Neutrophil (primary cell): Measurements from ENCODE around the gene FERMT1.

ENCODE experiments used
- H3K27ac ChIP-seq: fragments of 200-600 bp; sonication (generic); 2 replicates; pipeline ENCODE4 v1.5.1; 2016; ENCODE audit warnings: mild to moderate bottlenecking, moderate library complexity
- H3K27me3 ChIP-seq: fragments of 200-600 bp; sonication (generic); 2 replicates; pipeline ENCODE4 v1.6.0; 2016; ENCODE audit warnings: mild to moderate bottlenecking
- H3K36me3 ChIP-seq: fragments of 200-600 bp; sonication (generic); 2 replicates; pipeline ENCODE4 v1.5.1; 2017
- H3K4me1 ChIP-seq, 2 experiments: fragments of 200-600 bp in 1 of 2; sonication (generic) in 1 of 2; 1 replicate in 1 of 2; 2 replicates in 1 of 2; pipeline versions ENCODE4 v1.5.1 to v1.6.1; 2013 to 2016; ENCODE audit warnings: low read depth in 1 of 2, low read length in 1 of 2, mild to moderate bottlenecking in 1 of 2, moderate library complexity in 1 of 2; ENCODE audit not compliant: control insufficient read depth in 1 of 2, insufficient read depth in 1 of 2
- H3K4me3 ChIP-seq, 2 experiments: fragments of 200-600 bp in 1 of 2; sonication (generic) in 1 of 2; 1 replicate in 1 of 2; 2 replicates in 1 of 2; pipeline ENCODE4 v1.5.1; 2013 to 2016; ENCODE audit warnings: low read depth in 1 of 2, low read length in 1 of 2, mild to moderate bottlenecking in 1 of 2, moderate library complexity in 1 of 2
- H3K9me3 ChIP-seq: fragments of 200-600 bp; sonication (generic); 2 replicates; pipeline ENCODE4 v1.5.1; 2016
- TF ChIP-seq, protein P1 (sequence below): fragments of 200-600 bp; sonication (generic); IDR thresholded peaks from 2 replicates; pipeline ENCODE4 v1.5.1; 2016; ENCODE audit warnings: antibody characterized with exemption

The FERMT1 gene

DNA sequence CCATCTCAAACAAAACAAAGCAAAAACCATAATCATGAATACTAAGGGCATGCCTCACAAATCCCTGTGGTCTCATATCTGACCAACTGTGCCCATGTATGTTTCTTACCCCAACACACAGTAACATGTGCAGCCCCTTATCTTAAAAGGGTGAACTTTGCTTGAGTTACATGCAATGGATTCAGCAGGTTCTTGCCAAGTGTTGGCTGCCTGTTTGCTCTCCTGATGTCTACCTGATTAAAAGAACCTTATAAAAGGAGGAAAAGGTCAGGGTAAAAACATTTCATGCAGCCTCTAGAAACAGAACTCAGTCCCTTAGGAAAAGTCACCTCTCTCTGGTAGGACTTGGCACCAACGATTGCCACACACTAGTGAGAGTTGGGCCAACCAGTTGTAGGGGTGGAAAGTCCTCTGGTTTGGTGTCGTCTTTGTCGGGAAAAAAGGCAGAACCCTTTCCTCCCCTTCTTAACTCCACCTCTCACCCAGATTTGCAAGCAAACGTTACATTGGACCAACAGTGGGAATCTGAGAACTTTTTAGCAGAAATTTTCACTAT is 55.0 kb downstream of the FERMT1 start:
- Histone ChIP-seq H3K27ac (no peak overlapping the region), H3K36me3 (no peaks in the 10 kb centered on the region), H3K4me3 (no peak overlapping the region), H3K4me1 (no peaks in the 10 kb centered on the region), H3K27me3 (no peaks in the 10 kb centered on the region), H3K9me3 (no peaks in the 10 kb centered on the region)
- TF ChIP-seq, protein P1, sequence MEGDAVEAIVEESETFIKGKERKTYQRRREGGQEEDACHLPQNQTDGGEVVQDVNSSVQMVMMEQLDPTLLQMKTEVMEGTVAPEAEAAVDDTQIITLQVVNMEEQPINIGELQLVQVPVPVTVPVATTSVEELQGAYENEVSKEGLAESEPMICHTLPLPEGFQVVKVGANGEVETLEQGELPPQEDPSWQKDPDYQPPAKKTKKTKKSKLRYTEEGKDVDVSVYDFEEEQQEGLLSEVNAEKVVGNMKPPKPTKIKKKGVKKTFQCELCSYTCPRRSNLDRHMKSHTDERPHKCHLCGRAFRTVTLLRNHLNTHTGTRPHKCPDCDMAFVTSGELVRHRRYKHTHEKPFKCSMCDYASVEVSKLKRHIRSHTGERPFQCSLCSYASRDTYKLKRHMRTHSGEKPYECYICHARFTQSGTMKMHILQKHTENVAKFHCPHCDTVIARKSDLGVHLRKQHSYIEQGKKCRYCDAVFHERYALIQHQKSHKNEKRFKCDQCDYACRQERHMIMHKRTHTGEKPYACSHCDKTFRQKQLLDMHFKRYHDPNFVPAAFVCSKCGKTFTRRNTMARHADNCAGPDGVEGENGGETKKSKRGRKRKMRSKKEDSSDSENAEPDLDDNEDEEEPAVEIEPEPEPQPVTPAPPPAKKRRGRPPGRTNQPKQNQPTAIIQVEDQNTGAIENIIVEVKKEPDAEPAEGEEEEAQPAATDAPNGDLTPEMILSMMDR: no peak

GRCh38 chr20:6066582-6066981 is 56.2 kb downstream of the FERMT1 start:
- no peaks in the 10 kb centered on the region for H3K27me3 ChIP-seq
- H3K4me1 ChIP-seq: no peaks in the 10 kb centered on the region
- no peak overlapping the region for H3K4me3 ChIP-seq
- no peaks in the 10 kb centered on the region for H3K9me3 ChIP-seq
- H3K36me3 ChIP-seq: no peaks in the 10 kb centered on the region
- TF ChIP-seq, protein P1: no peak
- no peak overlapping the region for H3K27ac ChIP-seq

DNA sequence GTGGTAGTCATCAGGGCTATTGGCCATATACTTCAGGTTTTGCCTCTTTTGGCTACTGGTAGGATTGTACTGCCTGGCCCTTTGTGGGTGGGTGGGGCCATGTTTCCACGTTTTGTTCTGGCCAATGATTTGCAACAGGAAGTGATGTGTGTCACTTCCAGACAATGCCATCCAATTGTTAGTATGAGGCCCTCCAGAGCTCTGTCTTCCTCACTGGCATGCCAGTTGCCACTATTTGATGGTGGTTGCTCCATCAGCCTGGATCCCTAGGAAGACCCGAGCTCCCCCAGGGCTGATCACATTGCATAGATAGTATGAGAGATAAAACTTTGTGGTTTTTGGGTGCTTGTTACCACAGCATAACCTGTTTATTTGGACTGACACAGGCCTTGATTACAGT is 61.3 kb downstream of the FERMT1 start:
- Histone ChIP-seq H3K27ac (no peak overlapping the region), H3K36me3 (no peaks in the 10 kb centered on the region), H3K27me3 (peaks cover 38% of the 10 kb centered on the region), H3K4me3 (no peak overlapping the region), H3K9me3 (no peaks in the 10 kb centered on the region), H3K4me1 (no peaks in the 10 kb centered on the region)
- TF ChIP-seq, protein P1: no peak

GRCh38 chr20:6060213-6060612 is 62.6 kb downstream of the FERMT1 start:
- no peaks in the 10 kb centered on the region for H3K9me3 ChIP-seq
- H3K27me3 ChIP-seq: peaks cover 49% of the 10 kb centered on the region
- H3K27ac ChIP-seq: no peak overlapping the region
- no peaks in the 10 kb centered on the region for H3K4me1 ChIP-seq
- no peaks in the 10 kb centered on the region for H3K36me3 ChIP-seq
- TF ChIP-seq, protein P1: no peak
- H3K4me3 ChIP-seq: no peak overlapping the region

- Histone ChIP-seq H3K9me3 (no peaks in the 10 kb centered on the region), H3K27me3 (peaks cover 63% of the 10 kb centered on the region), H3K4me3 (no peak overlapping the region), H3K4me1 (no peaks in the 10 kb centered on the region), H3K27ac (no peak overlapping the region), H3K36me3 (no peaks in the 10 kb centered on the region)
- TF ChIP-seq, protein P1: no peak
Measured at GRCh38 chr20:6058684-6059295, 64.0 kb downstream of the FERMT1 start.
